DND-41 (cell line): ENCODE data around the gene MEGF11.
"Not testable (repeated sequence)": the region's sequence is repeated elsewhere in the genome, so short reads cannot be mapped to it uniquely, and the experiment has no call there.

ENCODE experiments used
- ATAC-seq: fragments of 200-7000 bp; cut with Tn5 transposase; 3 replicates; pipeline ENCODE4 v1.9.1; 2021; ENCODE audit warnings: low read depth; ENCODE audit not compliant: insufficient read depth
- DNase-seq: peaks from one replicate; pipeline ENCODE4 v3.0.0-alpha.2; 2020
- H2AFZ ChIP-seq: 2 replicates; pipeline ENCODE4 v1.6.0; 2012; ENCODE audit warnings: low read depth, low read length
- H3K27ac ChIP-seq: 2 replicates; pipeline ENCODE4 v1.5.1; 2012; ENCODE audit warnings: low read length, inconsistent platforms
- H3K27me3 ChIP-seq: fragments of 200-600 bp; sonication (generic); 2 replicates; pipeline ENCODE4 v1.6.0; 2012; ENCODE audit warnings: low read length, mild to moderate bottlenecking, inconsistent platforms; ENCODE audit not compliant: insufficient read depth, poor library complexity
- H3K36me3 ChIP-seq: 2 replicates; pipeline ENCODE4 v1.5.1; 2012; ENCODE audit warnings: low read length, inconsistent platforms; ENCODE audit not compliant: insufficient read depth
- H3K4me1 ChIP-seq: 2 replicates; pipeline ENCODE4 v1.5.1; 2012; ENCODE audit warnings: mild to moderate bottlenecking, low read length; ENCODE audit not compliant: insufficient read depth
- H3K4me2 ChIP-seq: 2 replicates; pipeline ENCODE4 v1.6.0; 2012; ENCODE audit warnings: mild to moderate bottlenecking, moderate library complexity, low read length, inconsistent platforms; ENCODE audit not compliant: insufficient read depth
- H3K4me3 ChIP-seq, 2 experiments: fragments of 200-600 bp in 1 of 2; shearing (Covaris generic) in 1 of 2; 2 replicates each; pipeline ENCODE4 v1.5.1; 2012 to 2016; ENCODE audit warnings: inconsistent platforms in 2 of 2, low read length in 2 of 2, mild to moderate bottlenecking in 2 of 2, low read depth in 1 of 2, moderate library complexity in 1 of 2
- H3K79me2 ChIP-seq: 2 replicates; pipeline ENCODE4 v1.6.0; 2012; ENCODE audit warnings: low read length, inconsistent platforms; ENCODE audit not compliant: insufficient read depth
- H3K9ac ChIP-seq: 2 replicates; pipeline ENCODE4 v1.6.0; 2012; ENCODE audit warnings: low read depth, mild to moderate bottlenecking, inconsistent platforms, low read length, moderate library complexity
- H3K9me3 ChIP-seq: 2 replicates; pipeline ENCODE4 v1.5.1; 2012; ENCODE audit warnings: low read length, moderate library complexity, mild to moderate bottlenecking, inconsistent platforms; ENCODE audit not compliant: insufficient read depth, severe bottlenecking
- H4K20me1 ChIP-seq: 2 replicates; pipeline ENCODE4 v1.6.0; 2012; ENCODE audit warnings: low read length; ENCODE audit not compliant: insufficient read depth
- CTCF ChIP-seq: IDR thresholded peaks from 2 replicates; pipeline ENCODE4 v1.5.1; 2012; ENCODE audit warnings: borderline replicate concordance, low read length, moderate library complexity, mild to moderate bottlenecking; ENCODE audit not compliant: poor library complexity, severe bottlenecking; ENCODE audit errors: extremely low read depth
- EZH2 ChIP-seq: IDR thresholded peaks from 3 replicates; pipeline ENCODE4 v1.6.1; 2012; ENCODE audit warnings: borderline replicate concordance, low read depth, mild to moderate bottlenecking, moderate library complexity, low read length, inconsistent platforms; ENCODE audit not compliant: severe bottlenecking

The MEGF11 gene

GRCh38 chr15:66251065-66251789 lies 2.3 kb downstream of the MEGF11 start:
- Histone ChIP-seq H3K4me2 (no peak overlapping the region), H2AFZ (no peak overlapping the region), H3K27ac (no peak overlapping the region), H3K27me3 (peaks cover 23% of the 10 kb centered on the region), H3K79me2 (no peaks in the 10 kb centered on the region), H3K4me3 (no peak overlapping the region), H4K20me1 (no peaks in the 10 kb centered on the region), H3K9ac (no peak overlapping the region), H3K4me1 (no peaks in the 10 kb centered on the region), H3K9me3 (no peaks in the 10 kb centered on the region), H3K36me3 (no peaks in the 10 kb centered on the region)
- TF ChIP-seq CTCF: no peak
- no peak for TF ChIP-seq EZH2
- DNase-seq (no peak), ATAC-seq (no peak)

GRCh38 chr15:66249605-66250174 lies 3.9 kb downstream of the MEGF11 start:
- Histone ChIP-seq H4K20me1 (no peaks in the 10 kb centered on the region), H2AFZ (no peak overlapping the region), H3K9ac (no peak overlapping the region), H3K27me3 (peaks cover 20% of the 10 kb centered on the region), H3K9me3 (no peaks in the 10 kb centered on the region), H3K4me1 (no peaks in the 10 kb centered on the region), H3K27ac (no peak overlapping the region), H3K79me2 (no peaks in the 10 kb centered on the region), H3K4me2 (no peak overlapping the region), H3K4me3 (no peak overlapping the region), H3K36me3 (no peaks in the 10 kb centered on the region)
- TF ChIP-seq EZH2 (no peak), CTCF (no peak)
- ATAC-seq (no peak), DNase-seq (no peak)

GRCh38 chr15:66246937-66247336 lies 6.6 kb downstream of the MEGF11 start:
- DNase-seq (no peak), ATAC-seq (no peak)
- Histone ChIP-seq H3K9ac (no peak overlapping the region), H3K79me2 (no peaks in the 10 kb centered on the region), H3K4me3 (no peak overlapping the region), H3K9me3 (no peaks in the 10 kb centered on the region), H3K4me2 (no peak overlapping the region), H2AFZ (no peak overlapping the region), H4K20me1 (no peaks in the 10 kb centered on the region), H3K27me3 (peaks cover 22% of the 10 kb centered on the region), H3K36me3 (no peaks in the 10 kb centered on the region), H3K27ac (no peak overlapping the region), H3K4me1 (no peaks in the 10 kb centered on the region)
- no peak for TF ChIP-seq CTCF

GRCh38 chr15:66245832-66246231 lies 7.7 kb downstream of the MEGF11 start:
- H3K36me3 ChIP-seq, H2AFZ ChIP-seq, H3K4me2 ChIP-seq, H3K4me3 ChIP-seq, ATAC-seq, H3K4me1 ChIP-seq, H3K27ac ChIP-seq, H3K9me3 ChIP-seq, H3K79me2 ChIP-seq, H4K20me1 ChIP-seq, H3K9ac ChIP-seq, DNase-seq: not testable (repeated sequence)
- H3K27me3 ChIP-seq: peaks cover 16% of the 10 kb centered on the region
